ENCODE results near the gene SLC22A7.
A peak's percentile ranks its signal among the peaks of the same experiment; 100 is the strongest.
"Not testable (repeated sequence)": the region's sequence is repeated elsewhere in the genome, so short reads cannot be mapped to it uniquely, and the experiment has no call there.

Gene SLC22A7

DNA sequence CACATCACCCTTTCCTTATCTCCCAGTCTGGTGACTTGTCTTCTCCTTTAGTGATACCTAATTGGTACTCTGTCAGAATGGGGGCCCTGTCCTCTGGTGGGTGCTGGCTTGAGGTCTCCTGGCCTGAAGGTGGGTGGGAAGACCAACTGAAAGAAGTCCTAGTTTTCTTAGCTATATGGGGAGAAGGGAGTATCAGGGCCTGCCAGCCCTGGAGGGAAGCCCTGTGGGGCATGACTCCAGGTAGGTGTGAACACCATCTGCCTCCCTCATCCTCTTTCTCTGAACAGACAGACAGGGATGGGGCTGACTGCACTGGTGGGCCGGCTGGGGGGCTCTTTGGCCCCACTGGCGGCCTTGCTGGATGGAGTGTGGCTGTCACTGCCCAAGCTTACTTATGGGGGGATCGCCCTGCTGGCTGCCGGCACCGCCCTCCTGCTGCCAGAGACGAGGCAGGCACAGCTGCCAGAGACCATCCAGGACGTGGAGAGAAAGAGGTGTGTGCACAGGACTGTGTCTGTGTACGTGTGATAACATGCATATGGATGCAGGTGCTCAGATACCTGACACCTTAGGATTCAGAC, 5.8 kb downstream of the SLC22A7 start:
- DNase-seq, result no peak

DNA sequence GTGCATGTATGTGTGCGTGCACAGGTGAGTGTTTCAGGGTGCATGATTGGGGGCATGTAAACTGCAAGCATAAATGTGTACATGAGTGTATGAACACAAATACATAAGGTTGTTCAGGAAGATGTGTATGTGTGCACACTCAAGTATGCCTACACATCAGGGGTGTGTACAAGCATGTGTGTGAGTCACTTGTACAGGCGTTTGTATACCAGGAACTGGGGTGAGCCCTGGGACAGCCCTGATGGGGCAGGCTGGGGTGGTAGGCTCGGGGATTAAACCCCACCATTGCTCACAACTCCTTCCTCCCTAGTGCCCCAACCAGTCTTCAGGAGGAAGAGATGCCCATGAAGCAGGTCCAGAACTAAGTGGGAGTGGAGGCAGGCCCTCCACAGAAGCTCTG, 6.3 kb downstream of the SLC22A7 start:
- DNase-seq, result no peak

DNA sequence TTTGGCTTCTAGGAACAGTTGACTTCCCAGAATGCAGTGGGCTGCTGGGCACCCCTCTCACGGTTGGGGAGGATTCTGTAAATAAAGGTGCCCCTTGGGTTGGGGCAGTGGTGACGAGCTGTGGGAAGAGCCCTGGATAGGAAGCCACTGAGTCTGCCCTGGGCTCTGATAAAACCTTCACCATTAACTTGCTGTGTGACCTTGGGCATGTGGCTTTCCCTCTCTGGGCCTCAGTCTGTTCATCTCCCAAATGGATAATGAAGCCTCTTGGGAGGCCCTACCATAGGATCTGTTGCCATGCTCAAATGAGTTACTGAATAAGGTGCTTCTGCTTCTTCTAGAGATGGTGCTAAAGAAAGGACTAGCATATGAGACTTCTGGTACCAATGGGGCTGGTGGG, 6.8 kb downstream of the SLC22A7 start:
- DNase-seq, result no peak

DNA sequence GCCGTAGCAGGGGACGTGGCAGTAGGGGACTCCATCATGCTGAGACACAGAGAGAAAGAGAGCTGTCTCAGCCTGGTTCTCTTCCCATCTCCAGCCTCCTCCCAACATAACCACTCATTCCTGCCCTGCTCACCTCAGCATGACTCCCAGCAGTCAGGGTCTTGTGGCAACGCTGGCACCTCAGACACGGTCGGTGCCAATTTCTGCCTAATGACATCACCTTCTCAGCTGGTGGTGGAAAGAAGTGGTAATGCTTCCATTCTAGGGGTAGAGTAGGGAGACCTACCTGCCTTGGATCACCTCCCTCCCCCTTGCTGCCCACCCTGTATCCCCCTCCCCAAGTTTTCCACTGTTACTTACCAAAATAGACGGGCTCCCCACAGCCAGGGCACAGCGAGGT, 8.0 kb downstream of the SLC22A7 start:
- DNase-seq, result no peak

DNA sequence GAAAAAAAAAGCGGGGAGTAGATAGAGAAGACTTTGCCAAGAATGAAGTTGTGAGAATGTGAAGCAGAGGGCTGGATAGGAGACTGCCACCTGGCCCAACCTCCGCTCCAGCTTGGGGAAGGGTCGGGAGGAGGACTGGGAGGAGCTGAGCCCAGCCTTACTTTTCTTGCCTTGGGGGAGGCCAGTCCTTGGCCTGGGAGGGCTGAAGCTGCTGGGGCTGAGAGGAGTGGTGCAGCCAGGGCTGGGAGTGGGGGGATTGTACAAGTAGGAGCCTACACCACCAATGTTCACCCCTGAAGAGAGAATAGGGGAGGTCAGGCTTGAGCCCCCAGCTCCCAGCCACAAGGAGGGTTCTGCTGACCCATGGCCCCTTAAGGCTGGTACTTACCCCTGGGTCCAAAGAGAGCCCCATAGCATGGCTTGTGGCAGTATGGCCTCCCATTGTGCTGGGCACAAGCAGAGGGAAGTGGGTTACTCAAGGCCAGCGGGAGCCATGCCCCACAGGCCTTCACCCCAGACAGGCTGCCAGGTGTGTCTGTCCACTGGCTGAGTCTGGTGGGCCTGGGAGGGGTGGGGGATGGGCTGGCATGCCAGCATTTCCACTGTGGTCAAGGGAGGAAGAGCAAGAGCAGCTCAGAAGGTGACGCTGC, 9.5 kb downstream of the SLC22A7 start:
- no peak for DNase-seq

DNA sequence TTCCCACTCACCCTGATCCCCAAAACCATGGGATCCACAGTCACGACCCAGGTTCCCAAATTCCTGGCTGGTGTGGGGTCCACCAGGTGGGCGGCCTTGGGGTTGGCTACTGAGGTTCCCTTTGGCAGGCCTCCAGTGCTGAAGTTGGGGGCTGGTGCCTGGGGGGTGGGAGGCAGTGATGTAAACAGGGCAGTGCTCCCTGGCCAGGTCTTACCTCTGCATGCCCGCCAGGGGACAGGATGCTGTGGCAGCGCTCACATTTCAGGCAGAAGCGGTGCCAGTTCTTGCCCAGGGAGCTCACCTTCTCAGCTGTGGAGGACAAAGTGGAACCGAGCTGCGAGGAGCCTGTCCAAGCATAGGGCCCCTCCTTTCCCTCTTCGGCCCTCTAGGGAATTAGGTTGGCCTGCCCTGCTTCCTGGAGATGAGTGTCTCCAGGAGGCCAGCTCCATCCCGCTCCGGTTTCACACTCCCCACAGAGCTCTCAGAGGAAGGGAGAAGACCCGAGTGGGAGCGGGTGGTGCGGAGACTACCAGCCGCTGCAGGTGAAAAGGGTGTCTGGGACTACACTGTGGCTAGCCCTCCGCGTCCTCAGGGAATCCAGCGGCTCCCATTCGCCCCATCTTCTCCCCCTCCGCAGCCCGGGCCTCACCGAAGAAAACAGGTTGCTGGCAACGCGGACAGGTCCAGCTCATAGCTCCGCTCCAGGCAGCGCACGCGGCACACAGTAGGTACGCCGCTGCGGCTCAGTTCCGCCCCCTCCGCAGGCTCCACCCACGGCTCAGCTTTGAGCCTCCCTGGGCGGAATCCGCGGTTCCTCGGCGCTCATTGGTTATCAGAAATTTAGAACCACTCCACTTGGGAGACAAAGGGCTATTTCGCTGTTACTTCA, 10.3 kb downstream of the SLC22A7 start, which contains the start of gene CRIP3:
CRIP3 (minus strand) TSS at position 726 of the 889 bp plus-strand sequence; CDS start at position 692, 34 bp downstream.
- DNase-seq, result peak; percentile 58

DNA sequence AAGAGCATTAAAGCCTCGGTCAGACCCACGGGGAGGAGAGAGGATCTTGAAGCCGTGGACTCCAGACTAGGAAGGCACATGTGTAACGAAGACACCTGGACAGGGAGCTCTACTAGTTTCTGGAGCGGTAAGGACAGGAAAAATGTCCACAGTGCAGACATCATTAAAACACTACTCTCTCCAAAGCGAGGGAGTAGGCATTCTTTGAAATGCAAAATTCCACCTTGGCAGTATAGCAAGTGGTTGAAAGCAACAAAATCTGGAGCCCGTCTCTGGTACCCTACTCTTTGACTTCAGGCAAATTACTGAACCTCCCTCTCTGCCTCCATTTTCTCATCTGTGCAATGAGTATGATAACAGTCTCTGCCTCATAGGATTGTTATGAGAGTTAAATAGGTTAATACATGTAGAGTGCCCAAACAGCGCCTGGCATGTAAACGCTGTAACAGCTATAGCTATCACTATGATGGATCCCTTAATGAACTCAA, 11.0 kb downstream of the SLC22A7 start:
- DNase-seq, result no peak

DNA sequence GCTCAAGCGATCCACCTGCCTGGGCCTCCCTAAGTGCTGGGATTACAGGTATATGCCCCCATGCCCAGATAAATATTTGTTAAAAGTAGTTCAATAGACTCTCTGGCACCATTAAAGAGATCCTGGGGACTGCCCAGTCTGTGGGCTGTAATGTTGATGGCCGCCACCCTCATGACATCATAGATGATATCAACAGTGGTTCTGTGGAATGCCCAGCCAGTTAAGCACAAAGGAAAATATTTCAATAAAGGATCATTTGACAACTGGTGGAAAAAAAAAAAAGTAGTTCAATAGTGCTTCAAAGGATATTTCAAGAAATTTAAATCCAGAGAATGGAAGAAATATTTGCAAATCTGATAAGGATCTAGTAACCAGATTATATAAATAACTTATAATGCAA, 12.1 kb downstream of the SLC22A7 start:
- no peak for DNase-seq

DNA sequence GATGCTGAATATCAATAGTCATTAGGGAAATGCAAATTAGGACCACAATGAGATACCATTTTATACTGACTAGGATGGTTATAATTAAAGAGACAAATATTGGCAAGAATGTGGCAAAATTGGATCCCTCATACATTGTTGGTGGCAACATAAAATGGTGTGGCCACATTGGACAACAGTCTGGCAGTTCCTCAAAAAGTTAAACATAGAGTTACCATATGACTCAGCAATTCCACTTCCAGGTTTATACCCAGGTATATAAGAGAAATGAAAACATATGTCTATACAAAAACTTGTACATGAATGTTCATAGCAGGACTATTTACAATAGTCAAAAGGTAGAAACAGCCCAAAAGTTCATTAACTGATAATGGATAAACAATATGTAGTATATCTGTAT, 12.6 kb downstream of the SLC22A7 start:
- DNase-seq, result no peak

DNA sequence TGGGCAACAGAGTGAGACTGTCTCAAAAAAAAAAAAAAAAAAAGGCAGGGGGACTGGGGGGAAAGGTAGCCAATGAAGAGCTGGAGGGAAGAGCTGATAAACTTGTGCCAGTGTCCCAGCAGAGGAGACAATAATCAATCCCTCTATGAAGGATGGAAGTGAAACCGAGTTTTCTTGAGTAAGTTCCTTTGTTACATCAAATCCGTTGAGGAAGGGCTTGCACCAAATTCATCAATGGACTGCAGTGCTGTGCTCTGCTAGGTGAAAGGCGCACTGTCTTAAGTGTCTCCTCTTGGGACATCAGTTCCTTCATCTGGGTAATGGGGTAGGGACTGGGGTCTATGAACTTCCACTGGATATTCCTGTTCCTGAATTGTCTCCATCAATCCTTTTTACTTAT, 13.6 kb downstream of the SLC22A7 start:
- DNase-seq, result no peak

DNA sequence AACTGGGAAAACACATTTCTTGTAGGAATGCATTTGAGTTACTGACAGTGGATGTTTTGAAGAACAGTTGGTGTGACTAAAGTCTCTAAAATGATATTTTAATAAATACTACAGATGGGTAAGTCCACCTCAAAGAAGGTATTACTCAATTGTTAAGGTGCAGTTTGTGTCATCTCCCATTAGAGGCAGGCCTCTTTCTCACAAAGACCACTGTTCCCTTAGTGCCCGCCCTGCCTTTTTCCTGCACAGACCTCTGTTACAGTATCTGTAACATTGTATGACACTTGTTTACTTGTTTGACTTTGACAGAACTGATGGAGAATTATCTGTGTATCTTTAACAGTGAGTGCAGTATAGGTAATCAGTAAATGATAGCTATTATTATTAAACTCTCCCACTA, 15.8 kb downstream of the SLC22A7 start:
- DNase-seq, result no peak

DNA sequence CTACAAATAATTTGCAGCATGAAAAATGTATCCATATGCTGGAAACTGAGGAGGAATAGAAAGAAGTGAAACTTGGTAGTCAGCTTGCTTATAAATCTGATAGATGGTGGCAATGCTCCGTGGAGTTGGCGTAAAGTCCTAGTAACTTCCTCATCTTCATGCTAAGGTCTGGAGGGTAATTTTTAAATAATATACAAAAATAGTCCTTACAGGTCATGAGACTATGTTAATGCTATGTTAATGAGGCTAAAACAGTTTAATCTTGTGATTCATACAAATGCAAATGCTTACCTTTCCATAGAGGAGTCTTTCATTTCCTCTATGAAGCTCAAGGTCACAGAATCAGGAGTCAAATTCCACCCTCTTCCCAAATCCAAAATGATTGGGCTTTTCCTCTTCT, 20.0 kb downstream of the SLC22A7 start:
- DNase-seq, result no peak

DNA sequence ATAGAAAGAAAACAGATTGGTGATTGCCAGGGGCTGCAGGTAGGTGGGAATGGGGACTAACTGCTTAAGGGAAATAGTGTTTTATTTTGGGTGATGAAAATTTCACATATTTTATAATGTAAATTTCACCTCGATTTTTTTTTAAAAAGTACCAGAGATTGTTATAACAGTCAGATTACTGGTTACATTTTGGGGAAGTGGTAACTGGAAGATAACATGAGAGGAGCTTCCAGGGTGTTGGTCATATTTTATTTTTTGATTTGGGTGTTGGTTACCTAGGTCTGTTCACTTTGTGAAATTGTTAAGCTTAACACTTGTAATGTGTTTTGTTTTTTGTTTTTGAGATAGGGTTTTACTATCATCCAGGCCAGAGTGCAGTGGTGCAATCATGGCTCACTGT, 27.8 kb downstream of the SLC22A7 start:
- no peak for DNase-seq

DNA sequence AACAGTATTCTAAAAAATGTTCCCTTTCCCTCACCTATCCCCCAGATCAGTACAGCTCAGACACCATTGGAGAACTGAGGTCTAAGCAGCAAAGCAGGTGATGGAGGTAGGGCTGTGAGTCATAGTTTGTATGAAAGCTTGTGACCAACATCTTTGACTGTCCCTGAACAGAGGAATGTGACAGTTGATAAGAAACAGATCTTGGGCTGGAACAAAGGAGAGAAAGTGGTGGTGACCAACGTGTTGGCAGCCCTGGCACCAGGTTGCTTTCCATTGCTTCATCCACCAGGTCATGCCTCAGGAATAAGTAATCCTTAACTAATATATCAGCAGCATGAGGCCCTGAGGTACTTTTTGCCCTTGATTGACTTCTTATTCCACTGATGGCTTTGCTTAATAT, 30.5 kb downstream of the SLC22A7 start:
- DNase-seq, result no peak

DNA sequence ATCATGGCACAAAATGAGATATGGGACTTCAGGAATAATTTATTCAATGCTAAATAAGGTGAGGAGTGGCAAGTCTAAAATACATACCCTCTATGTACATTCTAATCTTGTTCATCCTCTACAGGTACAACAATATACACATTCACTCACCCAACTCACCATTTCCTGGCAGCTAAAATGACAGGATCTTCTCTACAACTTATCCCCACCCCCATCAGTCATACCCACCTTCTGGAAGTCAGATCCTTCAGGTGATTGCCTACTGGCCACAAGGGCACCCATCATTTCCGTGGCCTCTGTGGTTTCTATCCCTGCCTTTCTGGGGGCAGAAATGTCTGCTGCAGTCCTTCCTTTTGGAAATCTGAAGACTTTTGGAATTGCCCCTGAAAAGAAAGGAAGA, 33.4 kb downstream of the SLC22A7 start:
- no peak for DNase-seq

DNA sequence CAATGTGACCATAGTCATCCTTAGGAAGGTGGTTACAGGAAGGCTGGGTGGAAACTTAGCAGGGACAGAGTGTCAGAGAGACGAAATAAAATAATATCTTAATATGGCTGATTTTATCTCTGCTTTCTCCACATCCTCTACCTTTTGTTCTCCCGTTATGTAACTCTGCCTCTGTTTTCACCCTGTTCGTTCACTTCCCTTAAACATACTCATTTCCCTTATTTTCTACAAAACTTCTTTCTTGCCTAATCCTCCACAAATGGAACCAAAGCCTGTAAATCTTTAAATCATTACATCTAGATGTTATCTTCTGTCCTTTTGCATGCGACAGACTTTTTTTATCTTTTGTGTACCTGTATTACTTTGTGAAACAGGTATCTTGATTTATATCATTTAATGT, 33.8 kb downstream of the SLC22A7 start:
- DNase-seq, result no peak

DNA sequence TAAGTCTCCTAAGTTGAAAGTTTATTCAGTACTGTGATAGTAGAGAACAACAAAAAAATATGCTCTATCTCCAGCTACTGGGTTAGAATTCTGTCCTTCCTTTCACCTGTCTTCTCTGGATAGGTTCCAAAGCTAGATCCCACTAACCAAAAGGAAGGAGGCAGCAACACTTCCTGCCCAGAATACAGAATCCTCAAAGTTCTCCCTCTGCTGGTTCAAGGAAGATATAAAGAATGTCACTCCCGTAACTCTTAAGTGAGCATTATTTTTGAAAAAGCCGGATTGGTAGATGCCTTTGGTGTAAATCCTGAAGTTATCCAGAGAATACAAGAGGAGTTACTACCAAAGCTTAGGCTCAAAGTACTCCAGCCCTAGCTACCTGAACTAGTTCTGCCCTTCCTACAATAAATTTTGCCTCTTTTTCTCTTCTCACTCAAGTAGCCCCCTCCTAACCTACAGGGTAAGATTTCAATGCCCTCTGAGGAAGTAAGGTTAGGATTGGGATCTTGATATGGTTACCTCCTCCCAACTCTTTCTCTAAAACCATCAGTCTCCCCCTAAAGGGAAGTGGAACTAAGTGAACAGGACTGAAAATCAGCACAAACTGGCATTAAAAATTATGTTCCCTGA, 36.5 kb downstream of the SLC22A7 start:
- DNase-seq, result peak; percentile 32

DNA sequence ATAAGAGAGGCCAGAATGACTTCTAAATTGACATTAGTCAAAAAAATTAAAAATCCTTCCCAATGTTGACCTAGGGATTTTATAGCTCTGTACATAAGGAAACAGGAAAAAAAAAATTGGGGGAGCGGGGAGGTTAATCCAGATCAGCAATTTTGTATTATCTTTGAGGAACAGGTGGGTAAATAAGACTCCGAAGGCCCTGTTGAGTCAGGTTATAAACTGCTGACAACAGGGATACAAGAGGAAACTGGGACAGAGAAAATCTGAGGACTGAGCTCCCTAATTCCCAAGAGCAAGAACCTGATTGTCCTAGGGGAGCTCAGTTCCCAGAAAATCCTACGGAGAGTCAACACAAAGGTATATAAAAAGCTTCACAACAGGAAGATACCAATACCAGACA, 37.4 kb downstream of the SLC22A7 start:
- DNase-seq, result no peak

DNA sequence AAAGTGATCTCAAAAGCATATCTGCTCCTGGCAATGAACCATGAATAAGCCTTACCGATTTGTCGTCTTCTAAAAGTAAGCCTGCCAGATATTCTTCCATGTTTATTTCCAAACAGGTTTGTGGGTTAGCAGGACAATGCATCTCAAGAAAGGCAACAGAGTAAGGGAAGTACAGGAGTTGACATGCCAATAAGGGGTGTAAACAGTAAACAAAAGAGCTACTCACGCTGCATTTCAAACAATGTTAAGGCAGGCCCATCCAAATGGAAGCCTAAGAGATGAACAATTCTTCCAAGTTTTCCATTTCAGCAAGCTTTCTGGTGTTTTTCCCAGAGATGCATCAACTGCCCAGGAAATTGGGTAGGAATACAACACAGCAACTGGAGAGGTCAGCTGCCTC, 38.3 kb downstream of the SLC22A7 start:
- no peak for DNase-seq

DNA sequence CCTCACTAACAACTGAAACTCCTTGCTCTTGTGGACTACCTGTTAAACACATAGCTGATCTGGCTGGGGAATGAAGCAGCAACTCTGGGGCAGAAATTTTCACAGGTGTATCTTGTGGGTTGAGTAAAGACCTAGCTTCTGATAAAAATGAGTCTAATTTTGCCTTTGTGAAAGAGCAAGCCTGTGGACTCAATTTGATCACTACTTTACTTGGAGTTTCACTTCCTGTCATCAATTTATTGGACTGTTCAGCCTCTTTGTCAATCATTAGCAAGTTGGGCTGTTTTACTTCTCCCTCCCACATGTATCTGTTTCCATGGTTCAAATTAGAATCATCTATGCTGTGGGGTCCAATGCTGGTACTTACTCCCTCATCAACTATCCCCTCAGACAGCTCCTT, 40.2 kb downstream of the SLC22A7 start:
- DNase-seq, result no peak

DNA sequence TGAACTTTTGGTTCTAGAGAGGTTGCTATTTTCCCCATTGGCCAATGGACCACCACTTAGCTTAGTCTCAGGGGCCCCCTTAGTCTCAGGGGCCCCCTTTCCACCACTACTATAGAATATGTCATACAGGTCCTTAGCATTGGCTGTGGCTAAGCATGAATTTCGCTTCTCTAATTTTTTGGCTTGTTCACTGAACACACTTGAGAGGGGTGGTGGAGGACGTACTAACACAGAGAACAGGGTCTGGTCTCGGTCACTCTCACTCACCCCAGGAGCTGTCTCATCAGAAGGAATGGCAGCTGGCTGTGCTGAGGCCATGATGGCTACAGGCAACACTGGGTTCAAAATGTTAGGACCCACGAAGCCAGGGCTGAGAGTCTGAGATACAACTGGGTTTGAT, 41.1 kb downstream of the SLC22A7 start:
- no peak for DNase-seq

DNA sequence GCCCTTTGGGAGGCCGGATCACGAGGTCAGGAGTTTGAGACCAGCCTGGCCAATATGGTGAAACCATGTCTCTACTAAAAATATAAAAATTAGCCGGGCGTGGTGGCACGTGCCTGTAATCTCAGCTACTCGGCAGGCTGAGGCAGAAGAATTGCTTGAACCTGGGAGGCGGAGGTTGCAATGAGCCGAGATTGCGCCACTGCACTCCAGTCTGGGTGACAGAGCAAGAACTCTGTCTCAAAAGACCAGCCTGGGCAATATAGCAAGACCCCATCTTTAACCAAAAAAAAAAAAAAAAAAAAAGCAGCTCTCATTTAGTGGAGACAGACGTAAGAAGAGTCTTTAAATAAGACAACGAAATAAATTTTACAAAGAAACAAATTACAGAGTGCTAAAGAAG, 48.2 kb downstream of the SLC22A7 start:
- DNase-seq, result not testable (repeated sequence)

DNA sequence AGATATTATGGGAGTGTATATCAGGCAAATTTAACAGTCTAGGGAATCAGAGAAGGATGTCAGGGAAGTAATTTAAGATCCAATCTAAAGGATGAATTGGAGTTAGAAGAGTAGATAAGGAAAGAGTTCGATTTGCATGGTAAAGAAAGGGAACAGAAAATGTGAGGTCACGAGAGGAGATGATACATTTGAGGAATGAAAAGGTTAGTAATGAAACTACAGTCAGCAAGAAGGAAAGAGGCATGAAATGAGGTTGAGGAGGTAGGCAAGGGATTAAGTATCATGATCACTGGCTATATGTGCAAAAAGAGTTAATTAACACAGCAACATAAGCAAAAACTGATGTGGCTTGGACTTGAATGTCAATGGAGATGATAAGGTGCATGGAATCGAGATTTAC, 49.0 kb downstream of the SLC22A7 start:
- DNase-seq, result no peak
